GM19099 (cell line): Measurements from ENCODE around the gene ZDHHC21.

ENCODE experiments used
- POLR2A ChIP-seq: IDR thresholded peaks from 3 replicates; pipeline ENCODE4 v1.6.1; 2011; ENCODE audit warnings: low read depth; ENCODE audit not compliant: insufficient read length; ENCODE audit errors: extremely low read depth

Gene ZDHHC21, protein sequence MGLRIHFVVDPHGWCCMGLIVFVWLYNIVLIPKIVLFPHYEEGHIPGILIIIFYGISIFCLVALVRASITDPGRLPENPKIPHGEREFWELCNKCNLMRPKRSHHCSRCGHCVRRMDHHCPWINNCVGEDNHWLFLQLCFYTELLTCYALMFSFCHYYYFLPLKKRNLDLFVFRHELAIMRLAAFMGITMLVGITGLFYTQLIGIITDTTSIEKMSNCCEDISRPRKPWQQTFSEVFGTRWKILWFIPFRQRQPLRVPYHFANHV

DNA sequence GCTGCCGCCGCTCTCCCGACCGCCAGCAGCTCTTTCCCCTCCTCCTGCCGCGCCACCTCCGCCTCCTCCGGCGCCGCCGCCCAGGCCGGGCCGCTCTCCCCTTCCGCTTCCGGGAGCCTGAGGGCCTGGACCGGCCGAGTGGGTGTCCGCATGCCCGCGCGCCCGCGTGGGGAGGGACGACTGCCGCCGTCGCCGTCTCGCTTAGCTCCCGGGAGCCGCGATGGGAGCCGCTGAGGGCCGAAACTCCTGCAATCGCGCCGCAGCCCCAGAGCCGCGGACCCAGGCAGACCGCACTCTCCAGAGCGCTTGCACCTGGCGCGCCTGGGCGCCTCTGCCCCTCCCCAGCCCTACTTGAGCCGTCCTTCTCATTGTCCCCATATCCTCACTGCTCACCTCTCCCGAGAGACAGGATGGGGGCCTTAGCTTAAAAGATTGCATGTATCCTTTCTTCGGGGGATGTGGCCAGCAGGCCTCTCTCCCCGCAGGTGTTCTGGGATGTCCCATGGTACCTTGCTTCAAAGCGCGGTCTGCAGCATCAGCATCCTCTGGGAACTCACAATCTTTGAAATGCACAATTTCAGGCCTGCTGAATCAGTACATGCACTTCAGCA lies at the start of gene ZDHHC21:
TSS of gene ZDHHC21 (minus strand) at position 182 of the 611 bp plus-strand sequence. CDS start 19,092 bp downstream, outside the sequence.
- TF ChIP-seq POLR2A: peak; percentile 88

DNA sequence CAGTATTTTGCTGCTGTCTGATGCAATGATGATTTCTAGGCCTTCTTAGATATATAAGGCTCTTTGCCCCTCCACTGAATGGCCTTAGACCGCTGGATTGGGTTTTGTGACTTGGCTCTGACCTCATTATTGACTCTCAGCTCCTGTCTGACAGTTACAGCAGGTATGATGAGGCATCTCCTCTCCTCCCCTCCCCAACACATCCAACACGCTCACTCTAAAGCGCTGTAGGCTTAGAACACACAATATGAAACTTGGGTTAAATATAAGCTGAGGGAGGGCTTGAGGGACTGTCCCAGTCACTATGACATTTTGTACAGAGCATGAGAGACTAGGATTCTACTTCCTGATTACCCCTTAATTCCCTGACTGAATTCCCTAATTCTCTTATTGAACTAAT lies 48.1 kb upstream of the ZDHHC21 start:
- no peak for TF ChIP-seq POLR2A

DNA sequence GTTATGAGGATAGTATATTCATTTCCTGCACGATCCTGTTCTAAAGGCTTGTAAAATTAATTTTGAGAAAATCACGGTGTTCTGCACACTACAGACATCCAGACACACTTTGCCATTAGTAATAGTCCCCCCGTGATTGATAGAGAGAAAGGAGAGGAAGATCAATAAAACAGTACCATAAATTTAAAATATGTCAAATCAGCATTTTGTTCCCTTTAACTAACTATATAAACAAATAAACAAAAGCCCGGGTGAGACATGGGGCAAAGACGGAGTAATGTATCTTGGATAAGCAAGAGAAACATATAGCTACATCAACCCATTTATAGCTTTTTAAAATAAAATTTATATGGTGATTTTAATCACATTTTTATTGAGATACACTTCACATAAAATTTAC lies 39.9 kb upstream of the ZDHHC21 start:
- no peak for TF ChIP-seq POLR2A

DNA sequence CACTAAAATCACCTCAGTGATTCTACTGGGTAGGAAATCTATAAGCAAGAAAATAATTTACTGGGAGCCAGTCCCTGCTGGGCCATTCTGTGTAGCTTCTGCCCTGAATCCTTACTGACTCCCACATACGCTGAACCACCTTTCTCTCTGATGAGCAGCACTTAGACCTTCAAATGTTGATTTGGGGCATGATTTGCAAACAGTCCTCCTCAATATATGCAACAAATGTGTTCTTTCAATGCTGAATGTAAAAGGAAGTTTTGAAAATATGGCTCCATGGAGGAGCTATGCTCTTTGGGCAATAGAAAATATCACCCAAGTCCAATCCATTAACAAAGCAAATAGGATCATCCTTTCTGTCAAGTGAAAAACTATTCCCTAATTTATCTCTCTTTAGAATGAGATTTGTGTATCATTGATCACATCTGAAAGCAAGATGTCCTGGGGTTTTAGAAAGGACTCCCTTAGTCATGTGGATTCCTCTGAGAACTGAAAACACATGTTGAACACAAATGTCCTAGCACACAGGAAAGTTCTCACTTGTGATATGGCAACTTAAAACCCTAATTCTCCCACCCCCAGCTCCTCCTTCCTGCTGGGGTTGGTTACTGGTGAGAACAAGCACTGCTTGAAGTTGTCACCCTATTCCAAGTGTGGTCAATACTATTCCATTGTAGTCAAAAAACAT lies 38.2 kb upstream of the ZDHHC21 start:
- TF ChIP-seq POLR2A: no peak

DNA sequence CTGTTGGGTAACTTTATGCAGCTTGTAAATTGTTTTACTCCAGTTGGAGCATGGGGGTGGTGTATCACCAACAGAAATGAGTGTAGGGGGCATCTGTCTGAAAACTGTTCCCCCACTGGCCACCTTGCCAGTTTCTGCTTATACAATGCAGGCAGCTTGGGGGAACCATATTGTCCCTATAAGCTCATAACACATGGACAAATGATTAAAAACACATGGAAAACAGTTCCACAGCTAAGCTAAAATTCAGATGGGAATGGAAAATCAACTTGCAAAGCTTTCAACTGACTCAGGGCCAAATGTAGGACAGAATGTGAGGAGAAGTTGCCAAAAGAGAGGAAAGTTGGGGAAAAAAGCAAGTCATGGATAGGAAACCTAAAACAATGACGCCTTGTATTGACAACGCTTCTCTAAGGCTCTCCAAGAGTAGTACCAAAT lies 37.2 kb upstream of the ZDHHC21 start:
- TF ChIP-seq POLR2A: no peak

DNA sequence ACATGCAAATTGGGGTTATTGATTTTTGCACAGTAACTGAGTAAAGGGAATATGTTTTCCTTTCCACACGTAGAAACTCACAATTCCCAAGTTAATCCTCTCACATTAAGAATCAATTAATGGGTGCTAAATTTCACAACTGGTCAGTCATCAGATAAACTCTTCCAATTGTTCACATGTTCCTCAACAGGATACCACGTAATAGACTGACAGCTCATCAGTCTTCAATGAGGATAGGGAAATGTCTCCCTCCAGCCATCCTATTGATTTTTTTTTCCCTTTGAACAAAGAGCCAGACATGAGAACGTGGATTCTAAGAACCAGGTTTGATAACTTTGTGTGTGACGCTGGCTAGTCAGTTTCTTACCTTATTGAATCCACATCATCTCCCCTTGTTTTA lies 30.1 kb upstream of the ZDHHC21 start:
- TF ChIP-seq POLR2A: no peak

DNA sequence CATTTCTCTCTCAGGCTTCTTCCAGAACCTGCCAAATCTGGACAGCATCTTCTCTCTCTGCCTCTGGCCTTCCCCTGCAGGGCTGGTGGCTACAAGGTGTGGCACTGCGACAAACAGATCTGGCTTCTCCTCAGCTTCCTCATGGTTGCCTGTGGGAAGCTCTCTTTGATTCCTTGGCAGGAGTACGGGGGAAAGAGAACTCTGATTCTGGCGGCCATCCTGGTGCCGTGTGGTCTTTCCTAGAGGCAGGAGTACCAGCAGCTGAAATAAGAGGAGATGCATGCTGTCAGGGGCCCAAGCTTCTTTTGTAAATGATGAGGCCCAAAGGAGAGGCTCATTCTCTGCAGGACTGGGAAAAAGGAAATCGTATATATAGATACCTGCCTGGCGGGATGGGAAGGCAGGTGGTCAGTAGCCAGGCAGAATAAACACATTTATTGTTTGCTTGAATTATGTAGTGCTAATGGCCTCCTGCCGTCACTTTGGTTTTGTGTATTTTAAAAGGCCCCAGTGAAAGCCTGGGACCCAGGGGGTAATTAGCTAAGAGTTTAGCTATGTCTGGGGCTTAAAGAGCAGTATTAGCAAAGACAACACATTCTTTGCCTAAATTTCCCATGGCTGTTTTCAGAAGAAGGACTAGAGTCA lies 29.3 kb upstream of the ZDHHC21 start, which contains the start of gene CER1:
TSS of gene CER1 (minus strand) at position 343 of the 645 bp plus-strand sequence. CDS start at position 282, 61 bp downstream.
- TF ChIP-seq POLR2A: no peak

DNA sequence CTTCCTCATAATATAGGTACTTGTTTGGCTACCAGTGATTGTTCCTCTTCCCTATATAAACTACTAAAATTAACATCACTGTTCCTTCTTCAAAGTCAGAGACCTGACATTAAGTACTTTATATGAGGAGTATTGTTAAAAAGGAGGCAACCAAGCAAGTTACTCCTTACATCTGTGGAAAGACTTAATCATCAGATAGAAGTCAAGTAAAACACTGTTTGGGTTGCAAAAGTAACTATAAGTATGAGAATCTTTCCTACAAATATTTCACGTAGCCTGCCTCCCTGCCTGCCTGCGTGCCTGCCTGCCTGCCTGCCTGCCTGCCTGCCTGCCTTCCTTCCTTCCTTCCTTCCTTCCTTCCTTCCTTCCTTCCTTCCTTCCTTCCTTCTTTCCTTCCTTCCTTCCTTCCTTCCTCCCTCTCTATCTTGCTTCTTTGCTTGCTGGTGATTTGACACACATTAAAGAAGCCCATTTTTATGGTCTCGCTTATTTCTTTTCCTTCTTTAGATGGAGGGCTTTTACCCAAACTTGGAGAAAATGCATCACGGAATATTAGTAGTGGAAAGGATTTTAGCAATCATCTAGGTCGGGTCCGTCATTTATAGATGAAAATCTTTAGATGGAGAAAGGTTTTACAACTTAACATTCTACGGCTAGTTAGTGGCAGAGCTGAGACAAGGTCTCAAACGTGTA lies 26.1 kb upstream of the ZDHHC21 start:
- no peak for TF ChIP-seq POLR2A

DNA sequence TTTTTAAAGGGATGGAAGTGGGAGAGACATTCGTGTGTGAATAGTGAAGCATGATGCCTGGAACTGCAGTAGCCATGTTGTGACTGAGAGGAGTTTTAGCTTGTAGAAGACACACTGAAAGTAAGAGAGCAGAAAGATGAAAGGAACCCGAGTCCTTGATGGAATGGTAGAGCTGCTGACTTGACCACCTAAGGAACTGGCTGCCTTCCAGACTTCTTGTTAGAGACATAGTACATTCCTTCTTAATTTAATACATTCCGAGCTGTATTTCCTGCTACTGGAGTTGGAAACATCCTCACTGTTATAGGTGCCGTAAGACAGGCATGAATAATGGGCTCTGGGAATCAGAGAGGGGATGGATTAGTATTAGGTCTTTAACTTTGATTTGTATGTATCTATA lies 21.9 kb upstream of the ZDHHC21 start:
- no peak for TF ChIP-seq POLR2A

DNA sequence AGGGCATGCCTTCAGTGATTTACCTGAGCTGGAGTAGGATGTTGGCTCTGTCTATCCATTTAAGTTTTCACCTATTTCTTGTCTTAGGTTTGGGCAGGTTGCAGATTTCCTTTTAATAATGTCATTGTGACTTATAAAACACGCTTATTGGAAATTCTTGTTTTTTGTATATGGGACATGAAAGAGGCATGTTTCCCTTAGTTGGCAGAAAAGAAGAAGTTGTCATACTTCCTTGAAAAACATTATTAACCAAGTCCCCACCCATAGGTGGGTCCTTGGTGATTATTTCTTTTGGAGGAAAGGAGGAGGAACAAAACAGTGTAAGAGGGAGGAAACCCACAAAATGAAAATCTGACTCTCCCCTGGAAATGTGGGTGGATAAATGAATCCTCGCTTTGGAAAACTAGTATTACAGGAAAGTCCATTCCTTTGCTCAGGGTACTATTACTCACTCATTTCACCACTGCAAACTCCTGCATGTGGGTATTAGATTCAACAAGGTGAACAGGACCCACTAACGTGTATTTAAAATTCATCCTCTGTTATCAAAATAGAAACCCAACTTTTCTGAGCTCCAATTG lies 20.0 kb upstream of the ZDHHC21 start:
- TF ChIP-seq POLR2A: no peak

DNA sequence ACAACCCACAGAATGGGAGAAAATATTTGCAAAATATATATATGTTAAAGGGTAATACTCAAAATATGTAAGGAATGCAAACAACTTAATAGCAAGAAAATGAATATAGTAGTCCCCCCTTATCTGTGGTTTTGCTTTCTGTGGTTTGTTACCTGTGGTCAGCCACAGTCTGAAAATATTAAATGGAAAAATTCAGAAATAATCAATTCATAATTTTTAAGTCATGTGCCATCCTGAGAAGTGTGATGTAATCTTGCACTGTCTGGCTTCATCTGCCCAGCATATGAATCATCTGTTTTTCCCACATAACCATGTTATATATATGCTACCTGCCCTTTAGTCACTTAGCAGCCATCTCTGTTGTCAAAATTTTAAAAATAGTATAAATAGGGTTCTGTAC lies 17.6 kb upstream of the ZDHHC21 start:
- no peak for TF ChIP-seq POLR2A

DNA sequence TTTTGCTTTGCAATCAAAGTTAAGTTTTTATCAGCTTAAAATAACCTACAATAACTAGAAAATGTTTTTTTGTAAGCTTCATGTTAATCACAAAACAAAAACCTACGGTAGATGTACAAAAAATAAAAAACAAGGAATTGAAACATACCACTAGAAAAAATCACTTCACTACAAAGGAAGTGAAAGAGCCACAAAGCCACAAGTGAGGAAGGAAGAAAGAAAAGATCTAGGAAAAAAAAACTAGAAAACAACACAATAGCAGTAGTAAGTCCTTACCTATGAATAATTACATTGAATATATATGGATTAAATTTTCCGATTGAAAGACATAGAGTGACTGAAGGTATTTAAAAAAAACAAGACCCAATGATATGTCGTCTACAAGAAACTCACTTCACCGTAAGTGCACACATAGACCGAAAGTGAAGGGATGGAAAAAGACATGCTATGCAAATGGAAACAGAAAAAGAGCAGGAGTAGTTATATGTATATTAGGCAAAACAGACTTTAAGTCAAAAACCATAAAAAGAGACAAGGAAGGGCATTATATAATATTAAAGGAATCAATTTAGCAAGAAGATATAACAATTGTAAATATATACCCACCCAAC lies 13.4 kb upstream of the ZDHHC21 start:
- no peak for TF ChIP-seq POLR2A

DNA sequence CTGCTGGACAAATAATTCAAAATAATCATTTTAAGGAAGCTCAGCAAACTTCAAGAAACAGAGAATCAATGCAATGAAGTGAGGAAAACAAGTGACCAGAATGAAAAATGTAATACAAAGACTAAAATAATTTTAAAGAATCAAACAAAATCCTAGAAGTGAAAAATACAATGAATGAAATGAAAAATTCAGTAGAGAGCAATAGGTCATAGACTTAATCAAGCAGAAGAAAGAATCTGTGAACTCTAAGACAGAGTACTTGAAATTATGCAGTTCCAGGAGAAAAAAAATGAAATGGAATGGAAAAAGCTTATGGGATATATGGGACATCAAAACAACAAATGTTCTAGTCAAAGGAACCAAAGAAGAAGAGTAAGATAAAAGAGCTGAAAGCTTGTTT lies 11.8 kb upstream of the ZDHHC21 start:
- TF ChIP-seq POLR2A: no peak

DNA sequence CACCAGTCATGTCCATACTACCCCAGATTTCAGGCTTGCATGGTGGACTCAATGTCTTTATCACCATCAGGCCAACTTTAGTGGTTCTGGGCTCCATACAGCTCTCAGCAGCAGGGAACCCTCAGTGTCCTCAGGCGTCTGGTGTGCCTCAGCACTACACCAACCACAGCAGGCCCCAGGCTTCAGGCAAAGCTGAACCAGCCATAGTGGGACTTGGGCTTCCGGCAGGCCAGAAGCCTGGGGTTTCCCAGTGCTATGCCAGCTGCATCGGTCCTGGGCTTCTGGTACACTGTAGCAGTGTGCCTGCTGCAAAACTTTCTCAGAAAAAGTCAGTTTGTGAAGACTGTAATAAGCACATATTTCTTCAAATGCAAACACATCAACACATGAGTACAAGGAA lies 11.0 kb upstream of the ZDHHC21 start:
- TF ChIP-seq POLR2A: no peak
